22Rv1 (cell line): ENCODE measurements around the gene BRDT.

Source experiments
- CTCF ChIP-seq: fragments of 450-650 bp; IDR thresholded peaks from 2 replicates; pipeline ENCODE4 v1.5.1; 2017; ENCODE audit warnings: mild to moderate bottlenecking
- ZFX ChIP-seq: fragments of 450-650 bp; IDR thresholded peaks from 2 replicates; pipeline ENCODE4 v1.6.1; 2017; ENCODE audit warnings: antibody characterized with exemption, borderline replicate concordance

DNA sequence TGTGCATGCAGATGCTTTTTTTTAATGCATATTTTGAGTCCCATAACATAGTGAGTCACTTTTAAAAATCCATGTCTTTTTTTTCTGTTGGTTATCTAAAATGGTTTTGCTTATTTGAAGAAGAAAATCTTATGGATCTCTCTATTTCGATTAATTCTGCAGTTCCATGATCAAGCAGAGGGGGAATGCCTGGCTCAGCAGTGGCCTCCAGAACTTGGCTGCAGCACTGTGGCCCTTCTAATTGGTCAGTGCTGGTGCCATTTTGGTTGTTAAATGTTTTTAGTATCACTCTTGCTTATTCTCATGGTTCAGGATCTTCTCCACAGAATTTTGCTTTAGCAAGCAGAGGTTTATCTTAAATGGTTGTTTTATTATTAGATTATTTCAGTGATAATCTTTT, 91.8 kb downstream of the BRDT start:
- no peak for TF ChIP-seq CTCF
- TF ChIP-seq ZFX = no peak
